Rectal smooth muscle tissue (tissue), 1 donor: ENCODE results near the gene GTPBP6.
A peak's percentile ranks its signal among the peaks of the same experiment; 100 is the strongest.
"Not testable (repeated sequence)": the region's sequence is repeated elsewhere in the genome, so short reads cannot be mapped to it uniquely, and the experiment has no call there.

Experiments
- H3K27ac ChIP-seq: one replicate; pipeline ENCODE4 v1.7.0; 2013; ENCODE audit warnings: low read depth, low read length, inconsistent platforms
- H3K27me3 ChIP-seq: one replicate; pipeline ENCODE4 v1.7.0; 2013; ENCODE audit warnings: low read length; ENCODE audit not compliant: control insufficient read depth, insufficient read depth
- H3K36me3 ChIP-seq: one replicate; pipeline ENCODE4 v1.7.0; 2013; ENCODE audit warnings: low read length; ENCODE audit not compliant: control insufficient read depth, insufficient read depth
- H3K4me1 ChIP-seq: one replicate; pipeline ENCODE4 v1.7.0; 2013; ENCODE audit warnings: low read length; ENCODE audit not compliant: control insufficient read depth, insufficient read depth
- H3K4me3 ChIP-seq: one replicate; pipeline ENCODE4 v1.7.0; 2013; ENCODE audit warnings: low read length
- H3K9ac ChIP-seq: one replicate; pipeline ENCODE4 v1.7.0; 2013; ENCODE audit warnings: low read length

The GTPBP6 gene

GRCh38 chrX:330726-331150 is 12.1 kb upstream of the GTPBP6 start:
- Histone ChIP-seq H3K27ac (no peak overlapping the region), H3K4me3 (no peak overlapping the region), H3K9ac (no peak overlapping the region), H3K27me3 (peaks cover 12% of the 10 kb centered on the region), H3K4me1 (peaks cover 3% of the 10 kb centered on the region), H3K36me3 (no peaks in the 10 kb centered on the region)

GRCh38 chrX:330141-330725 is 11.6 kb upstream of the GTPBP6 start:
- peaks cover 12% of the 10 kb centered on the region for H3K27me3 ChIP-seq
- not testable (repeated sequence) for H3K4me1 ChIP-seq

GRCh38 chrX:329291-329910 is 10.8 kb upstream of the GTPBP6 start:
- no peaks in the 10 kb centered on the region for H3K36me3 ChIP-seq
- H3K27me3 ChIP-seq: peaks cover 12% of the 10 kb centered on the region
- H3K4me3 ChIP-seq: no peak overlapping the region
- no peak overlapping the region for H3K27ac ChIP-seq
- H3K4me1 ChIP-seq: peaks cover 3% of the 10 kb centered on the region
- H3K9ac ChIP-seq: no peak overlapping the region

More at GRCh38 chrX:330141-330725, 11.6 kb upstream of the GTPBP6 start:
- not testable (repeated sequence) for H3K9ac ChIP-seq, H3K27ac ChIP-seq, H3K4me3 ChIP-seq, H3K36me3 ChIP-seq

- Histone ChIP-seq H3K27me3 (peaks cover 12% of the 10 kb centered on the region), H3K27ac (no peak overlapping the region), H3K4me3 (no peak overlapping the region), H3K4me1 (peaks cover 3% of the 10 kb centered on the region), H3K36me3 (no peaks in the 10 kb centered on the region), H3K9ac (no peak overlapping the region)
These were observed 9.1 kb upstream of the GTPBP6 start for GRCh38 chrX:327660-328126.

GRCh38 chrX:324664-325063 is 6.1 kb upstream of the GTPBP6 start:
- H3K4me3 ChIP-seq, H3K36me3 ChIP-seq, H3K27me3 ChIP-seq, H3K9ac ChIP-seq, H3K4me1 ChIP-seq, H3K27ac ChIP-seq: not testable (repeated sequence)

GRCh38 chrX:323721-324628 is 5.4 kb upstream of the GTPBP6 start:
- Histone ChIP-seq H3K4me3 (no peak overlapping the region), H3K9ac (no peak overlapping the region), H3K36me3 (no peaks in the 10 kb centered on the region), H3K27ac (no peak overlapping the region), H3K4me1 (peaks cover 3% of the 10 kb centered on the region), H3K27me3 (no peaks in the 10 kb centered on the region)

GRCh38 chrX:320126-320783 is 1.7 kb upstream of the GTPBP6 start:
- Histone ChIP-seq H3K27ac (no peak overlapping the region), H3K27me3 (no peaks in the 10 kb centered on the region), H3K36me3 (peaks cover 5% of the 10 kb centered on the region), H3K4me3 (peak overlapping the region; percentile 82), H3K4me1 (peaks cover 3% of the 10 kb centered on the region), H3K9ac (peak overlapping the region; percentile 93)

- H3K27ac ChIP-seq: no peak overlapping the region
- H3K9ac ChIP-seq: peak overlapping the region; percentile 93
- peak overlapping the region; percentile 82 for H3K4me3 ChIP-seq
- H3K36me3 ChIP-seq: peaks cover 5% of the 10 kb centered on the region
- H3K4me1 ChIP-seq: peaks cover 3% of the 10 kb centered on the region
- no peaks in the 10 kb centered on the region for H3K27me3 ChIP-seq
These were observed 1.1 kb upstream of the GTPBP6 start for GRCh38 chrX:319579-320125.

GRCh38 chrX:318068-318738 is 393 bp downstream of the GTPBP6 start:
- H3K27ac ChIP-seq: peak overlapping the region; percentile 89
- peak overlapping the region; percentile 83 for H3K4me3 ChIP-seq
- no peaks in the 10 kb centered on the region for H3K27me3 ChIP-seq
- peaks cover 3% of the 10 kb centered on the region for H3K4me1 ChIP-seq
- peak overlapping the region; percentile 62 for H3K9ac ChIP-seq
- H3K36me3 ChIP-seq: peaks cover 9% of the 10 kb centered on the region

- H3K27ac ChIP-seq: no peak overlapping the region
- H3K4me1 ChIP-seq: peaks cover 3% of the 10 kb centered on the region
- no peaks in the 10 kb centered on the region for H3K27me3 ChIP-seq
- peak overlapping the region; percentile 83 for H3K4me3 ChIP-seq
- H3K9ac ChIP-seq: no peak overlapping the region
- peaks cover 10% of the 10 kb centered on the region for H3K36me3 ChIP-seq
These were observed 1.1 kb downstream of the GTPBP6 start for GRCh38 chrX:317424-318067.
